MM.1S (cell line): ENCODE measurements around the gene OSBPL2.

Source experiments
- DNase-seq: peaks from one replicate; pipeline ENCODE4 v3.0.0-alpha.2; 2015
- H2AFZ ChIP-seq: fragments of 300-600 bp; sonication (generic); 2 replicates; pipeline ENCODE4 v1.6.0; 2016; ENCODE audit warnings: antibody characterized with exemption, low read length
- H3F3A ChIP-seq: fragments of 300-600 bp; sonication (generic); 2 replicates; pipeline ENCODE4 v1.6.1; 2016; ENCODE audit warnings: mild to moderate bottlenecking, antibody characterized with exemption, low read length, moderate library complexity, mixed read lengths; ENCODE audit not compliant: insufficient read depth
- H3K27ac ChIP-seq: fragments of 300-600 bp; sonication (generic); 2 replicates; pipeline ENCODE4 v1.5.1; 2016; ENCODE audit warnings: mild to moderate bottlenecking, low read length
- H3K27me3 ChIP-seq: fragments of 300-600 bp; sonication (generic); replicated peaks from 2 replicates; pipeline ENCODE4 v1.6.0; 2016; ENCODE audit warnings: low read length; ENCODE audit not compliant: insufficient read depth
- H3K36me3 ChIP-seq: fragments of 300-600 bp; sonication (generic); replicated peaks from 2 replicates; pipeline ENCODE4 v1.6.1; 2016; ENCODE audit warnings: mild to moderate bottlenecking, low read length, mixed read lengths; ENCODE audit not compliant: insufficient read depth
- H3K4me1 ChIP-seq: fragments of 300-600 bp; sonication (generic); 2 replicates; pipeline ENCODE4 v1.6.1; 2016; ENCODE audit warnings: low read length, mixed read lengths
- H3K4me2 ChIP-seq: fragments of 300-600 bp; sonication (generic); 2 replicates; pipeline ENCODE4 v1.6.0; 2016; ENCODE audit warnings: low read depth, low read length
- H3K4me3 ChIP-seq: fragments of 300-600 bp; sonication (generic); 2 replicates; pipeline ENCODE4 v1.5.1; 2016; ENCODE audit warnings: low read length, mixed read lengths
- H3K79me2 ChIP-seq: fragments of 300-600 bp; sonication (generic); 2 replicates; pipeline ENCODE4 v1.6.1; 2016; ENCODE audit warnings: mixed run types, low read length, mixed read lengths
- H3K9ac ChIP-seq: fragments of 300-600 bp; sonication (generic); 2 replicates; pipeline ENCODE4 v1.6.1; 2016; ENCODE audit warnings: low read length, mixed read lengths
- H3K9me2 ChIP-seq: fragments of 300-600 bp; sonication (generic); replicated peaks from 2 replicates; pipeline ENCODE4 v1.6.1; 2016; ENCODE audit warnings: mild to moderate bottlenecking, low read length, mixed read lengths; ENCODE audit not compliant: insufficient read depth
- H3K9me3 ChIP-seq: fragments of 300-600 bp; sonication (generic); replicated peaks from 2 replicates; pipeline ENCODE4 v1.6.1; 2016; ENCODE audit warnings: mild to moderate bottlenecking, low read length, mixed read lengths; ENCODE audit not compliant: insufficient read depth
- H4K20me1 ChIP-seq: fragments of 300-600 bp; sonication (generic); 2 replicates; pipeline ENCODE4 v1.6.1; 2016; ENCODE audit warnings: mild to moderate bottlenecking, low read length, moderate library complexity, mixed read lengths; ENCODE audit not compliant: insufficient read depth
- CTCF ChIP-seq: fragments of 300-600 bp; sonication (generic); IDR thresholded peaks from 2 replicates; pipeline ENCODE4 v1.5.1; 2016; ENCODE audit warnings: antibody characterized with exemption, low read length, mixed read lengths
- EZH2 ChIP-seq: fragments of 300-600 bp; sonication (generic); optimal IDR thresholded peaks from 2 replicates; pipeline ENCODE3; 2017; ENCODE audit warnings: low read depth, mild to moderate bottlenecking, antibody characterized with exemption, low read length, mixed read lengths
- EZH2phosphoT487 ChIP-seq: fragments of 300-600 bp; sonication (generic); IDR thresholded peaks from 2 replicates; pipeline ENCODE4 v1.6.1; 2018; ENCODE audit warnings: antibody characterized with exemption, low read length

OSBPL2 gene

DNA sequence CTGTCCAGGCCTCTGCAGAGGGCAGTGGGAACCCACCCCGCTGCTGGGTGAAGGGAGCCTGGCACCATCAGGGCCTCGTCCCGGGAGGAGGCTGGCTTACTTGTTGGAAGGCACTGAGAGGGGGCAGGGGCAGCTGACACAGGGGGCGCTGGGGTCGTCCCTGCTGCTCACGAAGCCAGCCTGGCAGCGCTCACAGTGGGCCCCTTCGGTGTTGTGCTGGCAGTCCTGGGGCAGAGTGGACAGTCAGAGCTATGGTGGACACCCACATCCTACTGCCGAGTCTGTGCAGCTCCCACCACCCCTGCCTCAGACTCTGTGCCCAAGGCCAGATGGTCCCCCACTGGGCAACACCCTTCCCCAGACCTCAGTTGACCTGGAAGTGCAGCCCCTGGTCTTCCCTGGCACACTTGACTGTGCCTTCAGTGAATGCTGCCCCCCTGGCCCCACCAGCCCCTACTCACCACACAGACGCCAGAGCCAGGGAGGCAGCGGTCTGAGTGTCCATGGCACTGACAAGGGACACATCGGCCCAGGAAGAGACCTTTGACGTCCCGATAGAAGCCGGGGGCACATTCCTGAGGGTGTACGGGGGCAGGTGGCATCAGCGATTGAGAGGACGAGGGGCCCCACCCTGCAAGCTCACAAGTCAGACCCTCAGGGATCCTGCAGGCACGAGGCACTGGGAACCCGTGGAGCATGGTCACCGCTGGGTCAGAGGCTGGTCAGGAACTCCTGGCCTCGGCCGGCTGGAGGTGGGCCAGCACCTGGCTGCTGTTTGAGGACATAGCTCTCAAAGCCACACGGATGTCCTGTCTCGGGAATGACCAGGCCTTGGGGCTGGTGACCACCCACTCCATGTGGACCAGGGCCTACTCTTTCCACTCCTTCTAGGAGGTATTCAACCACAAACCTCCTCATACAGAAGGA lies 85.9 kb downstream of the OSBPL2 start:
- Histone ChIP-seq H3K4me3 (no peak overlapping the region), H3K36me3 (no peaks in the 10 kb centered on the region; the same call in 1 of the 2 replicates), H3K4me1 (no peaks in the 10 kb centered on the region), H3K27ac (no peak overlapping the region), H3K4me2 (no peak overlapping the region), H3K79me2 (no peaks in the 10 kb centered on the region), H4K20me1 (no peaks in the 10 kb centered on the region), H3F3A (peaks cover 6% of the 10 kb centered on the region; the same call in 1 of the 2 replicates), H3K9me3 (no peaks in the 10 kb centered on the region), H2AFZ (no peak overlapping the region), H3K9me2 (no peaks in the 10 kb centered on the region), H3K27me3 (no peaks in the 10 kb centered on the region), H3K9ac (no peak overlapping the region)
- TF ChIP-seq CTCF, result no peak
- no peak for TF ChIP-seq EZH2phosphoT487
- no peak for TF ChIP-seq EZH2
- DNase-seq, result no peak

GRCh38 chr20:62325172-62325905 lies 87.0 kb downstream of the OSBPL2 start:
- Histone ChIP-seq H3K4me2 (no peak overlapping the region), H3K27ac (no peak overlapping the region), H3K9me2 (no peaks in the 10 kb centered on the region), H2AFZ (no peak overlapping the region), H3K27me3 (no peaks in the 10 kb centered on the region), H4K20me1 (no peaks in the 10 kb centered on the region), H3K9me3 (no peaks in the 10 kb centered on the region), H3K9ac (no peak overlapping the region), H3F3A (peaks cover 6% of the 10 kb centered on the region; the same call in 1 of the 2 replicates), H3K4me3 (no peak overlapping the region), H3K79me2 (no peaks in the 10 kb centered on the region), H3K36me3 (no peaks in the 10 kb centered on the region; the same call in 1 of the 2 replicates), H3K4me1 (no peaks in the 10 kb centered on the region)
- no peak for DNase-seq
- TF ChIP-seq EZH2phosphoT487, result no peak
- no peak for TF ChIP-seq CTCF
- no peak for TF ChIP-seq EZH2

GRCh38 chr20:62326559-62326958 lies 88.2 kb downstream of the OSBPL2 start:
- DNase-seq, result no peak
- Histone ChIP-seq H3K9me3 (no peaks in the 10 kb centered on the region), H3K36me3 (no peaks in the 10 kb centered on the region; the same call in 1 of the 2 replicates), H3F3A (no peaks in the 10 kb centered on the region), H3K9me2 (no peaks in the 10 kb centered on the region), H3K4me1 (no peaks in the 10 kb centered on the region), H3K27ac (no peak overlapping the region), H3K4me2 (no peak overlapping the region), H4K20me1 (no peaks in the 10 kb centered on the region), H3K9ac (no peak overlapping the region), H3K4me3 (no peak overlapping the region), H2AFZ (no peak overlapping the region), H3K27me3 (no peaks in the 10 kb centered on the region), H3K79me2 (no peaks in the 10 kb centered on the region)
- TF ChIP-seq EZH2 (no peak), EZH2phosphoT487 (no peak)
